ENCODE measurements around the gene AMH. TPM values are rescaled to one million over a fixed set of nuclear protein-coding genes. Genes with fewer than 3 reads are reported as not detected.
A peak's percentile ranks its signal among the peaks of the same experiment; 100 is the strongest.

AMH gene
- total and polyA plus RNA-seq, 4 donors: 2.8 to 12.3 (median 3.6) TPM

DNA sequence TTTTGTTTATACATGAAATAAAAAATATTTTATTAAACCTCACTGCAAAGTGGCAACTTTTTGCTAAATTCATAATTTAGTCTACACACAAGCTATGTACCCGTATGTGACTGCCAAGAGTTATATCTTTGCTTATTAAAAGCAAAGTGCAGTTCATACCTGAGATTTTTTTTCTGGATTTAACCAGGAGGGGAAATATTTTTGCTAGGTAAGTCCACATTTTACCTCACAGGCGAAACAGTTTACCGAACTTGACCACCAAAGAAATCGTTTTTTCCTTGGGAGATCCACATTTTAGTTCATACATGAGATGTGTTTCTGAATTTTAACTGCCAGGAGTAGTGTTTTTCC is 19.3 kb downstream of the AMH start:
- peak overlapping the region; percentile 86 for H3K4me3 ChIP-seq (ENCODE audit: low read depth, low read length)

DNA sequence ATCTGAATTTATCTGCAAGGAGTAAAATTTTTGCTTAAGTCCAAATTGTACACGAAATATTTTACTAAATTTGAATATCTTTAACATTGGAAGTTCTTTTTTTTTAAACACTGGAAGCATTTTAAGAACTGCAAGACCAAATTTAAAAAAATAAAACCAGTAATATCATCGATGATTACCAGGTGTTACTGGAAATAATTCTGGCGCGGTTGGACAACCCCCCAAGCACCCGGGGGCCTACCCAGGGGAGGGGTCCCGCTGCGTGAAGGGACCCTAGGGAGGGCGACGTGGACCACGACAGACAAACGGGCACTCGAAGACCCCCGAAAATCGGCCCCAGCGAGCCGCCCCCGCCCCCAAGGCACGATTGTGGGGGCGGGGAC is 19.7 kb downstream of the AMH start:
- DNase-seq (ENCODE audit: low read depth in 4 of 6, low spot score in 6 of 6): no peak
- Histone ChIP-seq H3K9me3 (ENCODE audit: control insufficient read depth, insufficient read depth, low read length) (no peaks in the 10 kb centered on the region), H3K4me1 (ENCODE audit: control insufficient read depth, insufficient read depth, low read length) (peaks cover 45% of the 10 kb centered on the region), H3K27me3 (ENCODE audit: control insufficient read depth, insufficient read depth, low read length) (no peaks in the 10 kb centered on the region), H3K36me3 (ENCODE audit: control insufficient read depth, insufficient read depth, low read length) (peaks cover 30% of the 10 kb centered on the region), H3K4me3 (ENCODE audit: low read depth, low read length) (peak overlapping the region; percentile 86), H3K27ac (ENCODE audit: low read depth, low read length) (peak overlapping the region; percentile 71)
- 0% methylated on average over 17 of the region's 19 CpGs for WGBS (ENCODE audit: insufficient coverage)

More for the DNA sequence above, 19.3 kb downstream of the AMH start:
- H3K9me3 ChIP-seq (ENCODE audit: control insufficient read depth, insufficient read depth, low read length): no peaks in the 10 kb centered on the region
- H3K4me1 ChIP-seq (ENCODE audit: control insufficient read depth, insufficient read depth, low read length): peaks cover 41% of the 10 kb centered on the region
- no CpG with 5 or more reads among the region's 4 CpGs for WGBS (ENCODE audit: insufficient coverage)
- H3K27ac ChIP-seq (ENCODE audit: low read depth, low read length): no peak overlapping the region
- DNase-seq (ENCODE audit: low read depth in 4 of 6, low spot score in 6 of 6): no peak
- no peaks in the 10 kb centered on the region for H3K27me3 ChIP-seq (ENCODE audit: control insufficient read depth, insufficient read depth, low read length)
- peaks cover 26% of the 10 kb centered on the region for H3K36me3 ChIP-seq (ENCODE audit: control insufficient read depth, insufficient read depth, low read length)

DNA sequence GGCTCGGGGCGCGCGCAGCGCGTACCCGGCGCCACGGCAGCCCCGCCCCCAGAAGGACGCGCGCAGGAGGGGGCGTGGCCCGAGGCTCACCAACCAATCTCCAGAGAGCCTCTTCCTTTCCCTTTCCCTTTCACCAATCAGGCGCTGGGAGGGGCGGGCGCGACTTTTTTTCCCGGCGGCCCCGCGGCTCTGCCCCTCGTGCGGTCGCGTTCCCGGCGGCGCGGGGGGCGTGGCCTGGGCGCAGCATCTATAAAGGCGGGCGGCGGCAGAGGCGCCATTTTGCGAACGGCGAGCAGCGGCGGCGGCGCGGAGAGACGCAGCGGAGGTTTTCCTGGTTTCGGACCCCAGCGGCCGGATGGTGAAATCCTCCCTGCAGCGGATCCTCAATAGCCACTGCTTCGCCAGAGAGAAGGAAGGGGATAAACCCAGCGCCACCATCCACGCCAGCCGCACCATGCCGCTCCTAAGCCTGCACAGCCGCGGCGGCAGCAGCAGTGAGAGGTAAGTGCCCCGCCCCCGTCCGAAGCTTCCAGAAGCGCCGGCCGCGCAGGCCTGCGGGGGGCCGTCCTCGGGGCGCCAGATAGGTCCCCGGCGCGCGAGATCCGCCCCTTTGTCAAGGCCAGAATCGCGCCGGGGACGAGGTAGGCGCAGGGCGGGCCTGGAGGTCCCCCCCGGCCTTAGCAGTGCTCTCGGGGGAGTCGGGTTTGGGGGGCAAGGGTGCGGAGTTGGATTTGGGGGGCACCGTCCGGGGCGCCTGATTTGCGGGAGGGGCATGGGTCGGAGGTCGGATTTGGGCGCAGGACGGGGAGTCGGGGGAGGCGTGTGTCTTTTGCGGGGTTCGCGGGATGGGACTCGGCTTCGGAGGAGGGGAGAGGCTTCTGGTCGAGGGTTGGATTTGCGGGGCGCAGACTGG is 20.4 kb downstream of the AMH start:
- Histone ChIP-seq H3K27me3 (ENCODE audit: control insufficient read depth, insufficient read depth, low read length) (no peaks in the 10 kb centered on the region), H3K27ac (ENCODE audit: low read depth, low read length) (peak overlapping the region; percentile 96), H3K4me3 (ENCODE audit: low read depth, low read length) (peak overlapping the region; percentile 96), H3K36me3 (ENCODE audit: control insufficient read depth, insufficient read depth, low read length) (peaks cover 37% of the 10 kb centered on the region), H3K4me1 (ENCODE audit: control insufficient read depth, insufficient read depth, low read length) (peaks cover 52% of the 10 kb centered on the region), H3K9me3 (ENCODE audit: control insufficient read depth, insufficient read depth, low read length) (no peaks in the 10 kb centered on the region)
- WGBS (ENCODE audit: insufficient coverage): 0% methylated on average over 103 of the region's 103 CpGs
- peak; percentile 91 to 99 (median 94) for DNase-seq (ENCODE audit: low read depth in 4 of 6, low spot score in 6 of 6)

DNA sequence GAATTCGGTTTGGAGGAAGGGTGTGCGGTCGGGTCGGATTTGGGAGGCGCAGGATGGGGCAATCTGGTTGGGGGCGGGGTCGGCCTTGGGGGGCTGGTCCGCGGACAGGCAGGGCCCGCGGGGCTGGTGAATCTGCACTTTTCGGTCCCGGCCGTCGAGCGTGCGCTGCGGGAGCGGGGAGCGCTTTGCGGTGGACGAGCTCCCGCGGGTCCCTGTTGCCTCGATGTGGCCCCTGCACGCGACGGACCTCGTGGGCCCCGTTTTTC is 21.0 kb downstream of the AMH start:
- Histone ChIP-seq H3K4me3 (ENCODE audit: low read depth, low read length) (peak overlapping the region; percentile 96), H3K27me3 (ENCODE audit: control insufficient read depth, insufficient read depth, low read length) (no peaks in the 10 kb centered on the region), H3K36me3 (ENCODE audit: control insufficient read depth, insufficient read depth, low read length) (peaks cover 41% of the 10 kb centered on the region), H3K9me3 (ENCODE audit: control insufficient read depth, insufficient read depth, low read length) (no peaks in the 10 kb centered on the region), H3K4me1 (ENCODE audit: control insufficient read depth, insufficient read depth, low read length) (peaks cover 56% of the 10 kb centered on the region), H3K27ac (ENCODE audit: low read depth, low read length) (peak overlapping the region; percentile 96)
- DNase-seq (ENCODE audit: low read depth in 4 of 6, low spot score in 6 of 6): no peak
- WGBS (ENCODE audit: insufficient coverage): 0% methylated on average over 30 of the region's 30 CpGs

DNA sequence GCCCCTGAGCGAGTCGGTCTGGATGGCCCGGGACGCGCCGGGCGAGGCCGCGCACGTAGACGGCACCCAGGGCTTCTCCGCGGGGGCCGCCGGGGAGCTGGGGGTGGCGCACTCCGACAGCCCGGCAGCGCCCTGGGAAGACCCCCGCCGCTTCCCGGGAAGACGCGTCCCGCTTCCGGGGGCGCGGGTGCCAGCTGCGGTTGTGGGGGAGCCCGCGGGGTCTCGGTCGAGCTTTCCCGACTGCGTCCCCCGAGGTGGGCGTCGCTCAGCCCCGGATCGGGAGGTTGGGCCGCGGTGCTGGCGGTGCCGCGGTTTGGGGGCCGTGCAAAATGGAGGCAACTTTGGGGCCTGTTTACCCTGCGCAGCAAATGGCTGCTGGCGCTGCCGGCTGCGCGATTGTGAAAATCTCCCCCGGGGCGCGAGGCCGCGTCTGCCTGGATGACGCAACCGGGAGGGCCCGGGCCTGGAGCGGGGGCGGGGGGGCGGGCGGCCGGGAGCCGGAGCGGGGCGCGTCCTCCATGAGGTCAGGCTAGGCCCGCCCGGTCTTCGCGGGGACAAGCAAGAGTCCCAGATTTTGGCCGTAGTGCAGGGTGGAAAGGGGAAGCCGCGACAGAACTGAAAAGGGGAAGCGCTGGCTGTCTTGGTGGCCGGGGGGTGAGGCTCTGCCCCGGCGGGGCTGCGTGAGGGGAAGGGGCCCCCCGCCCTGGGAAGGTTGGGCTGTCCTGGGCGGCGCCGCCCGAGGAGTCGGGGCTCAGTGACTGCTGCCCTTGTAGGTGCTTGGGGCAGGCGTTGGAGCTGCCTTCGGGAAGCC is 21.5 kb downstream of the AMH start:
- H3K4me1 ChIP-seq (ENCODE audit: control insufficient read depth, insufficient read depth, low read length): peaks cover 61% of the 10 kb centered on the region
- under 1% methylated on average over 88 of the region's 88 CpGs for WGBS (ENCODE audit: insufficient coverage)
- peak overlapping the region; percentile 96 for H3K27ac ChIP-seq (ENCODE audit: low read depth, low read length)
- H3K27me3 ChIP-seq (ENCODE audit: control insufficient read depth, insufficient read depth, low read length): no peaks in the 10 kb centered on the region
- peak in 2 of 6 donors; percentile 83 to 86 for DNase-seq (ENCODE audit: low read depth in 4 of 6, low spot score in 6 of 6)
- no peaks in the 10 kb centered on the region for H3K9me3 ChIP-seq (ENCODE audit: control insufficient read depth, insufficient read depth, low read length)
- H3K4me3 ChIP-seq (ENCODE audit: low read depth, low read length): peak overlapping the region; percentile 96
- H3K36me3 ChIP-seq (ENCODE audit: control insufficient read depth, insufficient read depth, low read length): peaks cover 47% of the 10 kb centered on the region

DNA sequence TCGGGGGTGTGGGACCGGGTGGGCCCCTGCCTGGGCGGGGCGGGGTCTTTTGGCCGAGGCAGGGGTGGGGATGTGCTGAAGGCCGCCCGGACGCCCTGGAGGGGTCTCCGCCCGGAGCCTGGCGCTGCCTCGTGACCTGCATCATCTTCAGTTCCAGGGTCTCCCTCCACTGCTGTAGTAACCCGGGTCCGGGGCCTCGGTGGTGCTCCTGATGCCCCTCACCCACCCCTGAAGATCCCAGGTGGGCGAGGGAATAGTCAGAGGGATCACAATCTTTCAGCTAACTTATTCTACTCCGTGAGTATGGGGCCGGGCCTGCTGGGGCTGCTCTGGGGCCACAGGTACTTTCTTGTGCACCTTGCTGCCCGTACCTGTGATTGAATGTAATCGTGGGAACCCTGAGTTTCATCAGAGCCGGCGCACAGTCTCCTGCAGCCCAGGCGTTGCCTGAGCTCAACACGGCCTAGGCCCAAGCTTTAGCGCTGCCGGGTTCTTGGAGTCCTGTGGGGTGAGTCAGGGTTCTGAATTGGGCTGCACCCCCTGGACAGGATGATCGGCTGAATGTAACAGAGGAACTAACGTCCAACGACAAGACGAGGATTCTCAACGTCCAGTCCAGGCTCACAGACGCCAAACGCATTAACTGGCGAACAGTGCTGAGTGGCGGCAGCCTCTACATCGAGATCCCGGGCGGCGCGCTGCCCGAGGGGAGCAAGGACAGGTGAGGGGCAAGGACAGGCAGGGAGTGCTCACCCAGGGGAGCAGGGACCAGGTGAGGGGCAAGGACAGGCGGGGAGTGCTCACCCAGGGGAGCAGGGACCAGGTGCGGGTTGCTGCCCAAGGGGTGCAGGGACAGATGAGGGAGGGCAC is 22.3 kb downstream of the AMH start:
- H3K9me3 ChIP-seq (ENCODE audit: control insufficient read depth, insufficient read depth, low read length): no peaks in the 10 kb centered on the region
- H3K4me3 ChIP-seq (ENCODE audit: low read depth, low read length): peak overlapping the region; percentile 96
- peaks cover 63% of the 10 kb centered on the region for H3K4me1 ChIP-seq (ENCODE audit: control insufficient read depth, insufficient read depth, low read length)
- H3K27ac ChIP-seq (ENCODE audit: low read depth, low read length): peak overlapping the region; percentile 88
- 35% methylated on average over 42 of the region's 43 CpGs for WGBS (ENCODE audit: insufficient coverage)
- no peak for DNase-seq (ENCODE audit: low read depth in 4 of 6, low spot score in 6 of 6)
- peaks cover 54% of the 10 kb centered on the region for H3K36me3 ChIP-seq (ENCODE audit: control insufficient read depth, insufficient read depth, low read length)
- H3K27me3 ChIP-seq (ENCODE audit: control insufficient read depth, insufficient read depth, low read length): no peaks in the 10 kb centered on the region

DNA sequence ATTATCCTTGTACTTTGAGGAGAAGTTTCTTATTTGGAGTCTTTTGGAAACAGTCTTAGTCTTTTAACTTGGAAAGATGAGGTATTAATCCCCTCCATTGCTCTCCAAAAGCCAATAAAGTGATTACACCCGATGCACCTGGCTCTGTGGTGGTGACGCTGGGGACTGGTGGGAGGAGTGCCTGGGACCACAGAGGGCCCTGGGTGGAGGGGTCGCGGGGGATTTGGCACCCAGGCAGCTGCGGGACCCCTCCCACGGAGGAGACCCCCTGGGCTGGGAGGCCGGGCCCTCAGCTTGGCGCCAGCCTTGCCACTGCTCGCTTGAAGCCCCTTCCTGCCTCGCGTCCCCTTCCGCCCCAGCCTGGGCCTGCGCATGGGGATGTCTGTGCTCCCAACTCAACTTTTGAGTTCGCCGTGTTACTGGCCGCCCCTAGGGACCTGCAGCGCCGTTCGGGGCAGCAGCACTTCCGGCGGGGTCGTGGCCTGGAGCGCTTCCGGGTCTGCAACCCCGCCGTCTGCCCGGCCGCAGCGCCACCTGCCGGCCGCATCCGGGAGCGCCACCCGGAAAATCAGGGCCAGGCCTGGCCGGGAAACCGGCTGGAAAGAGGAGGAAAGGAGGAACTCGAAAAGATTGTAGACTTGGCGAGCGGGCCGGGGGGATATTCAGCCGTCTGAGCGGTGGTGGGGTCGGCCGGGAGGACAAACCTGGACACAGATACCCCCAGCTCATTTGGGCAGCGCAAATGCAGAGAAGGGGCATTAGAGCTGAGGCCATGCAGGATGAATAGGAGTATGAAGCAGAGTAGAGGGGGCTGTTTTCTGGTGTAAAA is 24.4 kb downstream of the AMH start:
- peak in 2 of 6 donors; percentile 79 to 81 for DNase-seq (ENCODE audit: low read depth in 4 of 6, low spot score in 6 of 6)
- H3K4me1 ChIP-seq (ENCODE audit: control insufficient read depth, insufficient read depth, low read length): peaks cover 52% of the 10 kb centered on the region
- 10% methylated on average over 45 of the region's 45 CpGs for WGBS (ENCODE audit: insufficient coverage)
- H3K27ac ChIP-seq (ENCODE audit: low read depth, low read length): peak overlapping the region; percentile 7
- no peaks in the 10 kb centered on the region for H3K9me3 ChIP-seq (ENCODE audit: control insufficient read depth, insufficient read depth, low read length)
- H3K36me3 ChIP-seq (ENCODE audit: control insufficient read depth, insufficient read depth, low read length): peaks cover 65% of the 10 kb centered on the region
- H3K27me3 ChIP-seq (ENCODE audit: control insufficient read depth, insufficient read depth, low read length): no peaks in the 10 kb centered on the region
- H3K4me3 ChIP-seq (ENCODE audit: low read depth, low read length): no peak overlapping the region

DNA sequence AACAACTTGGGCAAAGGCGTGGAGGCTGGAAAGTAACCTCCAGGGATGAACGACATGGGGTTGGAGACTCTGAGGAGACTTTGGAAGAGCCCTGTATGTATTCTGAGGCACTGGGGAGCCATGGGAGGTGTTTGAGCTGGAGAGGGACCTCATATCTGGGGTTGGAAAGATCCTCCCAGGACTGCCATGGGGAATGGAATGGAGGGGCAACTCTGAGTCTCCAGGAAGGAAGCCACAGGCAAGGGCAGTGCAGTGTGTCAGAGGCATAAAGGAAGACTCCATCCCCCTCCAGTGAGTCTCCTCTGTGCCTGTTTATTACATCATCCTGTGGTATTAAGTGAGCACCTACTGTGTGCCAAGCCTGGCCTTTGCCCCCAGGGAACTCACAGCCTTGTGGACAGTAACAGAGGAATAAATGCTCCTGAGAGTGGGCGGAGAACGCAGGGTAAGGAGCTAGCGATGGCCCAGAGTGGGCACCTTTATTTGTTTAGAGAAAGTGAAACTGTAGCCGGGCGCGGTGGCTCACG is 25.1 kb downstream of the AMH start:
- Histone ChIP-seq H3K4me1 (ENCODE audit: control insufficient read depth, insufficient read depth, low read length) (peaks cover 52% of the 10 kb centered on the region), H3K27ac (ENCODE audit: low read depth, low read length) (peak overlapping the region; percentile 7), H3K9me3 (ENCODE audit: control insufficient read depth, insufficient read depth, low read length) (no peaks in the 10 kb centered on the region), H3K36me3 (ENCODE audit: control insufficient read depth, insufficient read depth, low read length) (peaks cover 69% of the 10 kb centered on the region), H3K27me3 (ENCODE audit: control insufficient read depth, insufficient read depth, low read length) (no peaks in the 10 kb centered on the region), H3K4me3 (ENCODE audit: low read depth, low read length) (no peak overlapping the region)
- WGBS (ENCODE audit: insufficient coverage): 87% methylated on average over 5 of the region's 9 CpGs
- no peak for DNase-seq (ENCODE audit: low read depth in 4 of 6, low spot score in 6 of 6)
